Measurements from ENCODE around the gene TBCD.

TBCD gene

DNA sequence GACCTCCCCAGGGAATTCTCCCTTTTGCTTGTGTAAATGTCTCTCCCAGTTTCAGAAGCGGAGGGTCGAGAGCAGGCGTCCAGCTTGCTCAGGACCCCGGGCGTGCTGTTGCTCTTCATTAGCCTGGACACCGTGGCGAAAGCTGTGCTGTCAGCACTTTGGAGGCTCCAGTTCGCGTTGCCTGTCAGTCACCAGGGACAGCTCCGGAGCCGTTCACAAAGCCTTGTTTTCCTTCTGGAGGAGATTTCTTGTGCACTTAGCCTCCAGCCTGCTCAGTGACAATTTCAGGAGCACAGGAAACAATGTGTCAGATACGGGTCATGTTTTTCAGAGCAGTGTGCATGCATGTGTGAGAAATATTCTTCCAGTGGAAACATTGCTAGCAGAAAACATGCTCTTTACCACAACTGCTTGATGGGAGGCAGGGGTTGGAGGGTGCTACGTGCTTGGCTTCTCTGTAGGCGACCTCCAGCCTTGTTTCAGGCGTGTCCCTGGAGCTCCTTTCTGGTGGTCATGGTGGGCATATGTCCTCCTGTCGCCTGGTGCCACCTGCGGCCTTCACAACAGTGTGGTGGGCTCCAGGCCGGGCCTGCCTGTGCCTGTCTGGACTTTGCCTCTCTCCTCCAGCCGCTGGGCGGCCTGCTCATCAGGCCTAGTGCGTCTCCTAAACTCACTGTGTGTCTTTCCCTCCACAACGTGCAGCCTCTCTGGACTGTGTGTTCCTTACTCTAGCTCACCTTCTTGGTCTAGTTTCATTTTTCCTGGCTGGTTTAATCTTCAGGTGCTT is 59.0 kb downstream of the TBCD start:
- no peak for DNase-seq (ENCODE audit: low read depth)

DNA sequence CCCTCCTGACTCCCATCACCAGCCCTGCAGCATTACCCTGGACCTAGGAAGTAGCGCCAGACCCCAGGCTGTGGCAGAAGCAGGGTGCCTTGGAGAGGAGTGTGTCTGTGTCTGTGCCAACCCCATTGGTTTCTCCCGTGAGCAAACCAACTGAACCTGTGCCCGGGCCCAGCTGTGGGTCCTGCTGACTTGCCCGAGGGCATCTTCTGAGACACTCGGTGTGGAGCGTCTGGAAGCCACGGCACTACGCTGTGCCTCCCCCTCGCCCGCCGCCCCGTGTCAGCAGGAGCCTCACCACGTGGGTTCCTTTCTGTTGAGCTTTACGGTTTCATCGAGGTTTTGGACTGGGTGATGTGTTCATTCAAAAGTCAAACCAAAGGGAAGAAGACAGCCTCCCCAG is 60.2 kb downstream of the TBCD start:
- DNase-seq (ENCODE audit: low read depth) = no peak

DNA sequence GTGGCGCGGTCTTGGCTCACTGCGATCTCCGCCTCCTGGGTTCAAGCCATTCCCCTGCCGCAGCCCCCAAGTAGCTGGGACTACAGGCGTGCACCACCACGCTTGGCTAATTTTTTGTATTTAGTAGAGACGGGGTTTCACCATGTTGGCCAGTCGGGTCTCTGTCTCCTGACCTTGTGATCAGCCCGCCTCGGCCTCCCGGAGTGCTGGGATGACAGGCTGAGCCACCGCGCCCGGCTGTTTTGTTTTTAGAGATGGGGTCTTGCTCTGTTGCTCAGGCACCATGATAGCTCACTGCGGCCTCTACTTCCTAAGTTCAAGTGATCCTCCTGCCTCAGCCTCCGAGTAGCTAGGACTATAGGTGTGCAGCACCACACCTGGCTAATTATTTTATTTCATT is 60.7 kb downstream of the TBCD start:
- no peak for DNase-seq (ENCODE audit: low read depth)

DNA sequence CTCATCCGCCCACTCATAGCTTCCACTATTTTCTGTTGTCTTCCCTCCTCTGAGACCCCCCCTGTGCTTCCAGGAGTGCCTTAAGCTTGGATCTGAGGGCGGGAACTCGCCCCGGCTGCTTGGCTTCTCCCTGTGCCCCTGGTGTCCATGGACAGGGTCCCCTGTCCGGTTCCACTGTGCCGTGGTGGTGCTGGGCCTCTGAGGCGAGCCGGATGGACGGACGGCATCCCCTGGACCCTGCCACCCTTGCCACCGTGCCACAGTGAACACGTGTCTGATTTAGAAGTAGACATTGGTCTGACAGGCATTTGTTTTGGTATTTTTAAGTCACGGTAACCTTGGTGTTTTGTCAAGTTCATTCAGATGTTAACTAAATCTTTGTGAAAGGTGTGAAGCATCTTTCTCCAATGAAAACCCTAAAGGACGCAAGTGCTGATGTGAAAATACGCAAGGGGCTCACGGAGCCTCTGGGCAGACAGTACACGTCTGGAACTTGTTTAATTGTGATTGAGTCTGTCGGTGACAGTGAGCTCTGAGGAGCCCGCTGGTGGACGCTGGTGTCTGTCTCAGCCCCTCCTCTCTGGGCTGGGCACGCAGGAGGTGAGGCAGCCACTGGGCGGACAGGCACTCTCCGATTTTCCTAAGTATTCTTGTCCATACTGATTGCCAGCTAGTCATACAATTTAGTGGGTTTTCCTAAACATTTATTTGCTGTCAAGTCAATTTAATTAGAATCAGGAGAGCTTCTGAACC is 61.6 kb downstream of the TBCD start:
- no peak for DNase-seq (ENCODE audit: low read depth)

DNA sequence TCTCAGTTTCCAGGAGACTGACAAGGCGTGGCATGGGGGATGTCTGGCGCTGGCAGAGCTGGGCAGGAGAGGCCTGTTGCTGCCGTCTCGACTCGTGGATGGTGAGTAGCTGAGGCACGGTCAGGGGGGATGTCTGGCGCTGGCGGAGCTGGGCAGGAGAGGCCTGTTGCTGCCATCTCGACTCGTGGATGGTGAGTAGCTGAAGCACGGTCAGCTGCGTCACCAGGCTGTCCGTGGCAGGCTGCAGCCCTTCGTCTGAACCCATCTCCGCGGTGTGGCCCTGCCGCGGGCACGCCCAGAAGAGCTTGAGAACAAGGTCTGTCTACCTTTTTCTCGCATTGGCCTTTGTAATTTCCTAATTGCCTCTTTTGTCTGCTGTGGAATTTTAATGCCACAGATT is 63.0 kb downstream of the TBCD start:
- DNase-seq (ENCODE audit: low read depth) = no peak

DNA sequence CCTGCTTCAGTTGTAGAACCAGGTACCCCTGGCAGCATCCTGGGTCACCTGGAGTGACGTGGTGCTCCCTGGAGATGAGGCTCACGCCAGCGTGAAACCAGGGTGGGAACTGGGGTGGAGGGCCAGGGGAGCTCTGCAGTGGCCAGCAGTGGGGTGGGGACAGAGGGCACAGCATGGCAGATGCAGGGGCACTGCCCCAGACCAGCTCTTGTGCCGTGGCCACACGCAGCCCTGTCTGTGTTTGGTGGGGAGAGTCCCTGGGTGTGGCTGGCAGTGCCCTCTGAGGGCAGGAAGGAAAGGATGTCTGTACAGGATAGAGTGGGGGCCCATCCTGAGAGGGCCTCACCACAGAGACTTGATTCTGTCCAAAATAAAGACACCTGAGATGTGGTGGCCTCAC is 63.5 kb downstream of the TBCD start:
- DNase-seq (ENCODE audit: low read depth) = no peak

DNA sequence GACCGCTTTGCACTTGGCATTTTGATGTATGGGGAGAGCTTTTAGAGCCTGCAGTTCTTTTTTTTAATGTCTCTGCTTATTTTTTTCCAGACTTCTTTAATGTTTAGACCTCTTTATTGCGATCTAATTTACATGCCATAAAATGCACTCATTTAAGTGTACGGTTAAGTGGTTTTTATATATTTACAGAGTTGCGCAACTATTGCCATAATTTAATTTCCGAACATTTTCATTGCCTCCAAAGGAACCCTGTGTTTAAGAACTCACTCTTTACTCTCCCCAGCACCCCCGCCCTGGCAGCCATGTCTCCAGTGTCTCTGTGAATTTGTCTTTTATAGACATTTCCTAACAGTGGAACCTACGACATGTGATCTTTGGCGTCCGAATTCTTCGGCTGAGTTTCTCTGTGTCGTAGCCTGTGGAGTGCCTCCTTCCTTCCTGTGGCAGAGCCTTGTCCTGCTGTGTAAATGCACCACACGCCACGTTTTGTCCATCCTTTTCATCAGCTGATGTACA is 64.0 kb downstream of the TBCD start:
- no peak for DNase-seq (ENCODE audit: low read depth)

DNA sequence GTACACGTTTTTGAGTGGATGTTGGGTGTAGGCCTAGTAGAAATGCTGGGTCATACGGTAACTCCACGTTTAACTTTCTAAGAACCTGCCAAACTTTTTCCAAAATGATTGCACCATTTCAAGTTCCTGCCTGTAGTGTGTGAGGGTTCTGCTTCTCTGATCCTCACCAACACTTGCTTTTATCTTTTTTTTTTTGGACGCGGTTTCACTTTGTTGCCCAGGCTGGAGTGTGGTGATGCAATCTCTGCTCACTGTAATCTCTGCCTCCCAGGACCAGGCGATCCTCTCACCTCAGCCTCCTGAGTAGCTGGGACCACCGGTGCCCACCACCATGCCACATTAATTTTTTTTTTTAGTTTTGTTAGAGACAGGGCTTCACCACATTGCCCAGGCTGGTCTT is 64.5 kb downstream of the TBCD start:
- no peak for DNase-seq (ENCODE audit: low read depth)

DNA sequence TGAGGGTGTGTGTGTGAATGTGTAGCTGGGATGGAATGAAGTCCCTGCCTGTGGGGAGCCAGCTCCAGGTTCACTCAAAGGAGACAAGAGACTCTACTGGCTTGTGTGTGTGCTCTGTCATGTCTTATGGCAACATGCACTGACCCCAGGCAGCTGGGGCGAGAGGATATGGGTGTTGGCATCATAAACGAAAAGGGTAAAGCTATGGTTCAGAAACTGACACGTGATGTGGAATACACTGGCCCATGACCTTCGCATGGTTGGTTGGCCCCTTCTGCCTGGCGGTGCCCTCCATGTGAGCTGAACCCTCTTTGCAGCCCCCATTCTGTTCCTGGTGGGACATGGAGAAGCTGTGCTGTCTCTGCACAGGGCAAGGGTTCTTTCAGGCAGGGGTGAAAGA is 66.1 kb downstream of the TBCD start:
- no peak for DNase-seq (ENCODE audit: low read depth)

DNA sequence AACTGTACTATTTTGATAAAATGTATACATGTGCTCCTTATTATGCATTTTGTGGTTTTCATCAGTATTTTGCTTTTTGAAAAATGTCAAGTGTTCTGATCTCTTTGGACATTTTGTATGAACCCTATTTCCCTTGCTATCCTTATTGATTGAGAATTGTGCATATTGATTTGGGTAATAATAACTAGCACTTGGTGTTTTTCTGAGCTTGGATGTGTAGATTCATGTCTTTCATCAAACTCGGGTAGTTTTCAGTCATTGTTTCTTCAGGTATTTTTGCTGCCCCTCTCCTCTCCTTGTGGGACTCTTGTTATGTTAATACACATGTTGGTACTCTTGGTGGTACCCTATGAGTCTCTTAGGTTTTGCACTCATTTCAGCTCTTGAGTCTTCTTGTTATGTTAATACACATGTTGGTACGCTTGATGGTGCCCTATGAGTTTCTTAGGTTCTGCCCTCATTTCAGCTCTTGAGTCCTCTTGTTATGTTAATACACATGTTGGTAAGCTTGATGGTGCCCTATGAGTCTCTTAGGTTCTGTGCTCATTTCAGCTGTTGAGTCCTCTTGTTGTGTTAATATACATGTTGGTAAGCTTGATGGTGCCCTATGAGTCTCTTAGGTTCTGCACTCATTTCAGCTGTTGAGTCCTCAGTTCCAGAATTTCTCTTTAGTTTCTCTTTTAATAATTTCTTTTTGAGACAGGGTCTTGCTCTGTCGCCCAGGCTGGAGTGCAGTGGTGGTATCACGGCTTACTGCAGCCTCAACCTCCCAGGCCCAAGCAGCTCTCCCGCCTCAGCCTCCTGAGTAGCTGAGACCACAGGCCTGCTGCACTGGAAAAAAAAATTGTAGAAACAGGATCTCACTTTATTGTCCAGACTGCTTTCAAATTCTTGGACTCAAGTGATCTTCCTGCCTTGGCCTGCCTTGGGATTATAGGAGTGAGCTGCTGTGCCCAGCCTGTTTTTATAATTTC is 68.7 kb downstream of the TBCD start:
- DNase-seq (ENCODE audit: low read depth) = no peak

DNA sequence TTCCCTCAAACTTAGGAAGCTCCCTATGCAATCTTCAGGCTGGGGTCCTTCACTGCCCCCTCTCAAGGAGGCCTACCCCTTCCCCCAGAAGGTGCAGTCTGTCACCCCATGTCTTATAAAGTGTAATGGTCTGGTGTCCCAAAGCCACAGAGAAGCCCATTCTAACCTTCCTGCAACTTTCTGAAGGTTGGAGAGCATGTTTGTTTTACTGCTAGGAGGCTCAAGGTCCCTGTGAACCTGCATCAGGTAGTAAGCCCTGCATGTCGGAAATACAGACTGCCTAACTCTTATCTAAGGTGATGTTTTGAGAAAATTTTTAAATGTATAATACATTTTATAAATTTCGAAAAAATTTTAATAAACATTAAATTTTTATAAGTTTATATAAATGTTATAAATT is 69.7 kb downstream of the TBCD start:
- no peak for DNase-seq (ENCODE audit: low read depth)

DNA sequence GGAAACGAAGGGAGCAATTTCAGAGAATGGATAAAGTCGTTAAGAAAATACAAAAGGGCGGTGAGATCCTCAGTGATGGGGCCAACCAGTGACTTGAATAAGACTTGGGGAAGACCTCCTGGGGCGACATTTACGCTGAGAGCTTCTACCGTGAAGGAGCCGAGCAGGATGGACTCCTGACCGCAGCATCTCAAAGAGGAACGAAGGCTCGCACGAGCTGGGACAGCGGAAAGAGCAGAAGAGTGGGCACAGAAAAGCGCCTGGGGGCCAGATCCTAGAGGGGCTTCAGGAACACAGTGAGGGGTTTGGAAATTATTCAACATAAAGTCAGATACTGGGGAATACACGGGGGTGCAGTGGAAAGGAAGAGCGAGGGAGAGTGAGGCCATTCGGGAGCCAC is 70.4 kb downstream of the TBCD start:
- DNase-seq (ENCODE audit: low read depth) = no peak

DNA sequence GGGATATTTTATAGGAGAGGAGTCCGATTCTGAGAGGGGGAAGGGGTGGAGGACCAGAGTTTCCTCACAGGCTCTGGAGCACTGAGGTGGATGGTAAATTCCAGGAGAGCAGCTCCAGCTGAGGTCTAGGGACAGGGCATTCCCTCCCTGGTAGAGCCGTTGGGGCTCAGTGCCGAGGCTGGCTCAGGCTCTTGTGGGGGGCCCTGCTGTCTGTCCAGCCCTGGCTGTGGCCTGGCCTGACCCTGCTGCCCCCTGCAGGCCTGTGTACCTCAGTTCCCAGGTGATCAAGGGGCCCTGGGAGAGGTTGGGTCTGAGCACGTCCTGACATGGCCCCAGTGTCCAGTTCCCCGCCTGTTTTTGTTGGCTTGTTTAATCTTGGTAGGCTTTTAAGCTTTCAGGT is 71.1 kb downstream of the TBCD start:
- no peak for DNase-seq (ENCODE audit: low read depth)

DNA sequence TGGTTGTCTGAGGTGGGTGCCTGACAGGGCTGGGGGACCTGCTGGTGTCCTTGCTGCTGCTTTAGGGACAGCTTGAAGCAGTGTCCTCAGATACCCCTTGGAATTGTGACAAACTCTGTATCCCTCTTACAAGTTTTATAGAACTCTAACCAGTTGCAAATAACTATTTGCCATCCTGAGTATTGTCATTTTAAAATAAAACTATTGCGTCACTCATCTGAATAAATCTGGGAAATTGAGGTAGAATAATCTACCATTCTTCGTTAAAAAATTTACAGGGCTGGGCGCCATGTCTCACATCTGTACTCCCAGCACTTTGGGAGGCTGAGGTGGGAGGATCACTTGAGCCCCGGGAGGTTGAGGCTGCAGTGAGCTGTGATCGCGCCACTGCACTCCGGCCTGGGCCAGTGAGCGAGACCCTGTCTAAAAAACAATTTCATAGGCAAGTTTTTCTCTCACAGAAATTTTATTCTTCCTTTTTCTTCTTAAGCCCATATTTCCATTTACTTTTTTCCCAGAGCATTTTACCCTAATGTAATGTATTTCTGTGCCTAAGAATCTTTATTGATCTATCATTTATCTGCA is 73.8 kb downstream of the TBCD start:
- no peak for DNase-seq (ENCODE audit: low read depth)

DNA sequence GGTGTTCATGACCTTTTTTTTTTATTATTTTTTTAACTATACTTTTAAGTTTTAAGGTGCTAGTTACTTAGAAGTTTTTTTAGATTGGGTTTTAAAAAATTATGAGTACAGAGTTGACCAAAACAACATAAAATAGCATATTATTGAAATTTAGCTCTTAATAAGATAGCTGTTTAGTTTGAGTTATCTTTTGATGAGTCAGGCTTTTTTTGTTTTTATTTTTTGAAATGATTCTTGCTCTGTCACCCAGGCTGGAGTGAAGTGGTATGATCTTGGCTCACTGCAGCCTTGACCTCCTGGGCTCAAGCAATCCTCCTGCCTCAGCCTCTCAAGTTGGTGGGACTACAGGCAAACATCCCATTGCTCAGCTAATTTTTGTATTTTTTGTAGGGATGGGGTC is 74.3 kb downstream of the TBCD start:
- no peak for DNase-seq (ENCODE audit: low read depth)

DNA sequence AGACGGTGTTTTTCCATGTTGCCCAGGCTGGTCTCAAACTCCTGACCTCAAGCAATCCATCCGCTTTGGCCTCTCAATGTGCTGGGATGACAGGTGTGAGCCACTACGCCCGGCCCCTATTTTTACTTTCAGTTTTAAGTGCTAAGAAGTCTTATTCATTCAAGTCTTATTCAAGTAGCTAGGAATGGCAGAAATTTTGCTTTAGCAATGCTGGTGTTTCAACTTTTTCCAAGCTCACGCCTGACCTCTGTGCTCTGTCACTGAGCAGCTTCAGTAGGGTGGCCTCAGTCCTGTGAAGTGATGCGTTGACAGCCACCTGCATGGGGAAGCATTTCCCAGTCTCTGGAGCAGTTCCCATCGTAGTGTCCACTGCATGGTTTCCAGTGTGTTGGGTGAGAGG is 75.1 kb downstream of the TBCD start:
- no peak for DNase-seq (ENCODE audit: low read depth)

DNA sequence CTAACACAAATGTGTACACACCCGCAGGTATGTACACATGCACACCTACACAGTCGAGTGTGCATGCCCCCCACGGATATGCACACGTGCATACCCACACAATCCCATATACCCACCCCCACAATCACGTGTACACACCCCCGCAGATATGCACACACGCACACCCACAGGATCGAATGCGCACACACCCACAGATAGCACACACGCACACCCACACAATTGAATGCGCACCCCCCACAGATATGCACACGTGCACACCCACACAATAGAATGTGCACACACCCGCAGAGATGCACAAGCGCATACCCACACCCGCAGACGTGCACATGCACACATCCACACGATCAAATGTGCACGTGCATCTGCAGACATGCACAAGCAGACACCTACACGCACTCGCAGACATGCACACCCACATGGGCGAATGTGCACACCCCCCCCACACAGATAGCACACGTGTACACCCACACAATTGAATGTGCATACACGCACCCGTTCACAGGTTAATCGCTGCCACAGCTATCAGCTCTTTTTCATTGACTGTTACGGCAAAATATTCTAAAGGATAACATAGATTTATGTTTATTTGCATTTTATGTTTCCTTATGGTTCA is 77.1 kb downstream of the TBCD start:
- DNase-seq (ENCODE audit: low read depth) = no peak

DNA sequence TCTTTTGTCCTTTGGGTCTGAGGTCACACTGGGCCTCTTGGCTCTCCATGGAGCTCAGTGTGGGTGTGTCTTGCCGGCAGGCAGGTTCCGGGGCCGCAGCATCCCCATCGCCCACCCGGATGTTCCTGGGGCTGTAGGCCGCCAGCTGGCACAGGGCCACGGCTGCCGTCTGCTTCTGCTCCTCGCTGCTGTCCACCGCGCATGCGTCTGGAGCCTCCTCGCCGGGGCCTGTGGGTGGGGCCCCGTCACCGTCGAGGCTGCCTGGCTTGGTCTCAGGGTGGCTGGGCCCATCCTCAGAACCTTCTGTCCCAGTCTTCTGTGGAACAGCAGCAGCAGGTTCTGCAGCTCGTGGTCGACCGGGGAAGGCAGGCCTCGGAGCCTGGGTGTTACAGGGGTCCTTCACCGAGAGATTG is 78.4 kb downstream of the TBCD start:
- no peak for DNase-seq (ENCODE audit: low read depth)

DNA sequence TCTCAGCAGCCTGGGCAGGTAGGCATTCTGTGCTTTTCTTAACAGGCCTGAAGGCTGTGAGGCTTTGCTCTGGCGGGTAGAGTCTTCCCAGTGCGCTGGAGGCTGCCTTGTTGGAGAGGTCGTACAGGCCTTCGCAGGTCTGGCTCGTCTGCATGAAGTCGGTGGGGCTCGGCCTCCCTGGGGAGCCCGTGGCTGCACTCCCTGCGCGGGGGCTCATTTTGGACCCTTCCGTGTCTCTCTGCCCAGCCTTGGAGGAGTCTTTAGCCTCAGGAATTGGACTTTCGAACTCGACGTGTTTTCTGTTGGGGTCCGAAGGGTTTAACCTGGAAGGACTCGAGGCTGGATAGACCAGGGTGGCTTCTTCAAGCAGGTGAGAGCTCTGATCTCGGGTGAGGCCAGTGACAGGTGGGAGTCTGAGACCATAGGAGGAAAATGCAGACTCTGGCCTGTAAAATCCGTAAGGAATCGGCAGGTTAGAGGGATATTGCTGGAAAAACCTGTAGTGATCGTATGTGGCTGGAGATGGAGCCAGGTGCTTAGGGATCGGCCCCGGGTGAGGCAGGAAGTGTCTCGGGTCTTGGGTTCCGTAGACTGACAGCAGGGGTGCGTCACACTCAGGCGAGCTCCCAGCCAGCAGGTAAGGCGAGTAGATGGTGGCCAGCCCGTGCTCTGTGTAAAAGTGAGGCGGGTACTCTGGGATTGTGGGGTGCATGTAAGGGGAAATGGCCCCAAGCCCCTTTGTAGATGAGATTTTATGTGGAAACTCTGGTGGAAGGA is 79.4 kb downstream of the TBCD start:
- no peak for DNase-seq (ENCODE audit: low read depth)

DNA sequence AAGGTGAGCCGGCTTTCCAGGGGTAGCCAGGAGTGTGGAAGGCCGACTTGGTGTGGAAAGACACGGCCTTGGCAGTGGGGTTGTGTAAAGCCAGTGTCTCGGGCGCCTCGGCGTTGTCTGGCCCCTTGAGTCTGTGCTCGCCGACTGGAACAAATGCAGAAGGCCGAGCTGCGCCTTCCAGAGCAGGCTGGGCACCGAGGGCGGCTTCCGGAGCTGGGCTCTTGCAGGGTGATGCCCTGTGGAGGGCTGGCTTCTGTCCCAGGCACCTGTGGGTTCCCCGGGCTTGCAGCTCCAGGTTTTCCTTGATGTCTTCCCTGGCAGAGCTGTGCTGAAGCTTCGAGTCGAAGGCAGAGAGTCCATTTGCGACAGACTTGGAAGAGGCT is 79.9 kb downstream of the TBCD start:
- DNase-seq (ENCODE audit: low read depth) = no peak

DNA sequence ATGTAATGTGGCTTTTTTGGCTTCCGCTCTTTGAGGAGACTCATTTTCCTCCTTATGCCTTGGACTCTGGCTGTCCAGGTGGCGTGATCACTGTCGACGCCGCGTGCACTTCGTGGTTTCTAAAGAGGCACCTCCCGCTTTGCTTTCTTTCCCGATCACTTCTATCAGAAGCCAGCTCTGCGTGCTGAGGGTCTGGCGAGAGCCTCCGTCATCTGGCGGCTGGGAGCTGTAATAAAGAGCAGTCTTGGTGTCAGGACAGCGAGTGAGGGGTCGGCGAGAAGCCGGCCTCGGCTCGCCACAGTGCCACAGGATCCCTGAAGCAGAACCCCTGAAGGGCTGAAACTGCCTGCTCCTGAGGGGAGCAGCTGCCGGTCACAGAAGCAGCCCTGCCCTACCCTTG is 80.5 kb downstream of the TBCD start:
- no peak for DNase-seq (ENCODE audit: low read depth)
